A673 (cell line): ENCODE measurements around the gene OCIAD1. TPM values are rescaled to one million over a fixed set of nuclear protein-coding genes. Genes with fewer than 3 reads are reported as not detected.

Experiments used
- BruUV-seq: library from RNA; stranded (reverse); fragments of 400-500 nt; replicated peaks from 2 replicates; lab custom pipeline; 2021; lab: Mats Ljungman, UMichigan
- CTCF ChIA-PET: fragments of 300-600 bp; sonication (Branson Sonifier 250); formaldehyde crosslinking; loops from one replicate; lab custom pipeline; 2022; ENCODE audit warnings: antibody characterized with exemption; lab: Charles Lee
- POLR2A ChIA-PET: fragments of 300-600 bp; sonication (Branson Sonifier 250); formaldehyde crosslinking; loops from one replicate; lab custom pipeline; 2022; ENCODE audit warnings: antibody characterized with exemption; ENCODE audit not compliant: low non-redundant PET; lab: Charles Lee
- DNase-seq: peaks from one replicate; pipeline ENCODE4 v3.0.0-alpha.2; 2015; ENCODE audit warnings: low spot score
- H3K27ac ChIP-seq: fragments of 200-600 bp; sonication (generic); 2 replicates; pipeline ENCODE4 v1.5.1; 2016; ENCODE audit warnings: mixed run types, low read depth, mild to moderate bottlenecking, mixed read lengths, antibody characterized with exemption, low read length; ENCODE audit not compliant: poor library complexity, severe bottlenecking
- H3K27me3 ChIP-seq: fragments of 200-600 bp; sonication (generic); replicated peaks from 2 replicates; pipeline ENCODE4 v1.6.1; 2017; ENCODE audit warnings: mixed run types, low read depth, mild to moderate bottlenecking, mixed read lengths, antibody characterized with exemption, low read length; ENCODE audit not compliant: insufficient read depth, poor library complexity
- H3K36me3 ChIP-seq: fragments of 200-600 bp; sonication (generic); 2 replicates; pipeline ENCODE4 v1.6.1; 2016; ENCODE audit warnings: mixed run types, mild to moderate bottlenecking, mixed read lengths, antibody characterized with exemption, low read length; ENCODE audit not compliant: insufficient read depth, poor library complexity, severe bottlenecking
- H3K4me1 ChIP-seq: fragments of 200-600 bp; sonication (generic); 2 replicates; pipeline ENCODE4 v1.6.1; 2017; ENCODE audit warnings: mixed run types, mild to moderate bottlenecking, mixed read lengths, antibody characterized with exemption, low read length; ENCODE audit not compliant: insufficient read depth, poor library complexity, severe bottlenecking
- H3K4me3 ChIP-seq: fragments of 200-600 bp; sonication (generic); 2 replicates; pipeline ENCODE4 v1.5.1; 2016; ENCODE audit warnings: low read depth, mixed run types, mild to moderate bottlenecking, mixed read lengths, low read length; ENCODE audit not compliant: poor library complexity, severe bottlenecking
- H3K9me3 ChIP-seq: fragments of 200-600 bp; sonication (generic); 2 replicates; pipeline ENCODE4 v1.6.1; 2016; ENCODE audit warnings: mixed run types, low read depth, mild to moderate bottlenecking, mixed read lengths, antibody characterized with exemption, low read length; ENCODE audit not compliant: poor library complexity, severe bottlenecking
- CTCF ChIP-seq: fragments of 300-800, 200-600 bp; sonication (generic); conservative IDR thresholded peaks from 2 replicates; pipeline ENCODE4 v1.5.1; 2017; ENCODE audit warnings: low read depth, mild to moderate bottlenecking, antibody characterized with exemption, low read length, moderate library complexity, mixed read lengths
- EZH2 ChIP-seq: fragments of 200-600 bp; sonication (generic); IDR thresholded peaks from 2 replicates; pipeline ENCODE4 v1.6.1; 2017; ENCODE audit warnings: borderline replicate concordance, low read depth, mild to moderate bottlenecking, mixed read lengths, antibody characterized with exemption, low read length; ENCODE audit not compliant: poor library complexity, severe bottlenecking
- intact Hi-C: fragments of 100-400 bp; cut with micrococcal nuclease; formaldehyde crosslinking; loops from one replicate; pipeline ENCODE4 v1.10.0; 2022; ENCODE audit not compliant: unreplicated experiment
- total RNA-seq: library from RNA; stranded (reverse); gene quantifications from 2 replicates; pipeline ENCODE4 v1.2.3, GENCODE V29; 2021

Gene OCIAD1
- total RNA-seq, 1 experiment from 2014 or later: 138 TPM

- Histone ChIP-seq H3K9me3 (no peaks in the 10 kb centered on the region), H3K36me3 (peaks cover 41% of the 10 kb centered on the region), H3K4me1 (peaks cover 53% of the 10 kb centered on the region), H3K27ac (peak overlapping the region; percentile 79), H3K27me3 (no peaks in the 10 kb centered on the region), H3K4me3 (no peak overlapping the region)
- BruUV-seq: no TSS peak
- intact Hi-C loops: loop anchor here (2.0 to 10.0 kb wide), 2 partner anchors 119 to 315 kb away; partner anchors contain the start of gene FRYL
- ChIA-PET POLR2A (no interaction called here), CTCF (no interaction called here)
- peak; percentile 88 for DNase-seq
- no peak for TF ChIP-seq EZH2
- no peak for TF ChIP-seq CTCF
These were observed 69.1 kb downstream of the OCIAD1 start for GRCh38 chr4:48899950-48900349.

- Histone ChIP-seq H3K4me3 (no peak overlapping the region), H3K9me3 (no peaks in the 10 kb centered on the region), H3K36me3 (peaks cover 41% of the 10 kb centered on the region), H3K27ac (no peak overlapping the region), H3K27me3 (no peaks in the 10 kb centered on the region), H3K4me1 (peaks cover 59% of the 10 kb centered on the region)
- ChIA-PET CTCF (no interaction called here), POLR2A (no interaction called here)
- BruUV-seq: no TSS peak
- TF ChIP-seq EZH2: no peak
- no peak for TF ChIP-seq CTCF
- intact Hi-C loops: loop anchor here (2.0 kb wide), 1 partner anchor 120 kb away; the partner anchor contains the start of gene FRYL
- DNase-seq: no peak
These were observed 70.3 kb downstream of the OCIAD1 start for GRCh38 chr4:48901196-48901595.

GRCh38 chr4:48902266-48902665 is 71.4 kb downstream of the OCIAD1 start:
- CTCF ChIA-PET: no interaction called here
- no peaks in the 10 kb centered on the region for H3K9me3 ChIP-seq
- H3K36me3 ChIP-seq: peaks cover 31% of the 10 kb centered on the region
- H3K27ac ChIP-seq: no peak overlapping the region
- peak; percentile 70 for DNase-seq
- TF ChIP-seq CTCF (no peak), EZH2 (no peak)
- H3K4me1 ChIP-seq: peaks cover 65% of the 10 kb centered on the region
- intact Hi-C loops: no loop called here
- POLR2A ChIA-PET: no interaction called here
- no peak overlapping the region for H3K4me3 ChIP-seq
- no peaks in the 10 kb centered on the region for H3K27me3 ChIP-seq
- no TSS peak for BruUV-seq
